Stimulated activated naive B cell treated with anti-CD40 and anti-IgM and Interleukin-4, amounts not matched to agents 10 μg/mL and 1 μg/mL and 100 μg/mL, for 72 hours (primary cell): ENCODE data around the gene EGF.
"Not testable (repeated sequence)": the region's sequence is repeated elsewhere in the genome, so short reads cannot be mapped to it uniquely, and the experiment has no call there.

Experiments used
- ATAC-seq, 2 donors: fragments of 150-1000 bp; cut with Tn5 transposase; replicated peaks; 2 replicates each; pipeline ENCODE4 v1.10.0; 2021; ENCODE audit warnings: moderate library complexity in 1 of 2
- DNase-seq: peaks from one replicate; pipeline ENCODE4 v3.0.0; 2021
- H3K27ac Mint-ChIP-seq: one replicate; pipeline ENCODE4 v1.8.0; 2022; ENCODE audit warnings: mild to moderate bottlenecking, mixed read lengths
- H3K27me3 Mint-ChIP-seq, 2 donors: one replicate each; pipeline ENCODE4 v1.8.0; 2022; ENCODE audit warnings: mixed read lengths in 2 of 2
- H3K36me3 Mint-ChIP-seq, 2 donors: one replicate each; pipeline ENCODE4 v1.8.0; 2022; ENCODE audit warnings: mixed read lengths in 2 of 2, mild to moderate bottlenecking in 1 of 2
- H3K4me1 Mint-ChIP-seq, 2 donors: one replicate each; pipeline ENCODE4 v1.8.0; 2022; ENCODE audit warnings: mixed read lengths in 2 of 2, mild to moderate bottlenecking in 1 of 2
- H3K4me3 Mint-ChIP-seq, 2 donors: one replicate each; pipeline ENCODE4 v1.8.0; 2022; ENCODE audit warnings: mild to moderate bottlenecking in 2 of 2, mixed read lengths in 2 of 2, moderate library complexity in 1 of 2
- H3K9me3 Mint-ChIP-seq, 2 donors: one replicate each; pipeline ENCODE4 v1.8.0; 2022; ENCODE audit warnings: mixed read lengths in 2 of 2, mild to moderate bottlenecking in 1 of 2

EGF gene

GRCh38 chr4:109912706-109913595, at the start of gene EGF:
Gene EGF, plus strand, starts transcription at chr4:109912883. Its CDS starts 453 bp downstream, at chr4:109913336.
- no peak for DNase-seq
- H3K27ac Mint-ChIP-seq: no peak within 1 kb of the TSS
- no peaks in the 10 kb centered on the region for H3K9me3 Mint-ChIP-seq
- no peaks in the 10 kb centered on the region for H3K36me3 Mint-ChIP-seq
- peaks cover 2 to 6% of the 10 kb centered on the region in 2 donors for H3K4me1 Mint-ChIP-seq
- no peak within 1 kb of the TSS for H3K4me3 Mint-ChIP-seq
- H3K27me3 Mint-ChIP-seq: peaks cover 0 to 7% of the 10 kb centered on the region in 2 donors
- ATAC-seq: no peak

GRCh38 chr4:109864134-109864533, 48.5 kb upstream of the EGF start:
- Mint-ChIP-seq H3K27me3 (no peaks in the 10 kb centered on the region), H3K27ac (no peak overlapping the region), H3K9me3 (peaks cover 0 to 13% of the 10 kb centered on the region in 2 donors), H3K4me1 (no peaks in the 10 kb centered on the region), H3K36me3 (peaks cover 6 to 11% of the 10 kb centered on the region in 2 donors), H3K4me3 (no peak overlapping the region)
- ATAC-seq: no peak
- no peak for DNase-seq

GRCh38 chr4:109870061-109870460, 42.6 kb upstream of the EGF start:
- no peak for DNase-seq
- H3K27me3 Mint-ChIP-seq: no peaks in the 10 kb centered on the region
- peak overlapping the region; percentile 7 for H3K27ac Mint-ChIP-seq
- no peak for ATAC-seq
- peaks cover 13 to 28% of the 10 kb centered on the region in 2 donors for H3K36me3 Mint-ChIP-seq
- H3K4me3 Mint-ChIP-seq: no peak overlapping the region
- no peaks in the 10 kb centered on the region for H3K9me3 Mint-ChIP-seq
- no peaks in the 10 kb centered on the region for H3K4me1 Mint-ChIP-seq

- DNase-seq (no peak), ATAC-seq (no peak)
- H3K27ac Mint-ChIP-seq: no peak overlapping the region
- peaks cover 0 to 2% of the 10 kb centered on the region in 2 donors for H3K9me3 Mint-ChIP-seq
- no peaks in the 10 kb centered on the region for H3K4me1 Mint-ChIP-seq
- H3K27me3 Mint-ChIP-seq: peaks cover 4 to 5% of the 10 kb centered on the region in 2 donors
- no peak overlapping the region for H3K4me3 Mint-ChIP-seq
- peaks cover 9 to 26% of the 10 kb centered on the region in 2 donors for H3K36me3 Mint-ChIP-seq
Measured at GRCh38 chr4:109872065-109872464, 40.6 kb upstream of the EGF start.

GRCh38 chr4:109872950-109873656, 39.6 kb upstream of the EGF start:
- DNase-seq (no peak), ATAC-seq (no peak)
- H3K9me3 Mint-ChIP-seq: peaks cover 0 to 2% of the 10 kb centered on the region in 2 donors
- no peaks in the 10 kb centered on the region for H3K4me1 Mint-ChIP-seq
- H3K4me3 Mint-ChIP-seq: no peak overlapping the region
- peaks cover 9 to 26% of the 10 kb centered on the region in 2 donors for H3K36me3 Mint-ChIP-seq
- no peak overlapping the region for H3K27ac Mint-ChIP-seq
- peaks cover 4 to 5% of the 10 kb centered on the region in 2 donors for H3K27me3 Mint-ChIP-seq

- H3K4me3 Mint-ChIP-seq: no peak overlapping the region
- H3K36me3 Mint-ChIP-seq: peaks cover 9 to 26% of the 10 kb centered on the region in 2 donors
- ATAC-seq (no peak), DNase-seq (no peak)
- H3K27me3 Mint-ChIP-seq: peaks cover 4 to 5% of the 10 kb centered on the region in 2 donors
- H3K27ac Mint-ChIP-seq: no peak overlapping the region
- H3K9me3 Mint-ChIP-seq: peaks cover 0 to 2% of the 10 kb centered on the region in 2 donors
- no peaks in the 10 kb centered on the region for H3K4me1 Mint-ChIP-seq
Measured at GRCh38 chr4:109873791-109874514, 38.7 kb upstream of the EGF start.

- H3K4me1 Mint-ChIP-seq: no peaks in the 10 kb centered on the region
- H3K9me3 Mint-ChIP-seq: peaks cover 0 to 2% of the 10 kb centered on the region in 2 donors
- no peak overlapping the region for H3K27ac Mint-ChIP-seq
- H3K27me3 Mint-ChIP-seq: peaks cover 10 to 11% of the 10 kb centered on the region in 2 donors
- H3K36me3 Mint-ChIP-seq: peaks cover 2 to 16% of the 10 kb centered on the region in 2 donors
- ATAC-seq: no peak
- H3K4me3 Mint-ChIP-seq: no peak overlapping the region
- no peak for DNase-seq
Measured at GRCh38 chr4:109875106-109875505, 37.6 kb upstream of the EGF start.

- not testable (repeated sequence) for ATAC-seq, H3K4me3 Mint-ChIP-seq, H3K9me3 Mint-ChIP-seq, H3K27ac Mint-ChIP-seq, DNase-seq, H3K4me1 Mint-ChIP-seq
- peaks cover 2 to 15% of the 10 kb centered on the region in 2 donors for H3K36me3 Mint-ChIP-seq
- peaks cover 10 to 11% of the 10 kb centered on the region in 2 donors for H3K27me3 Mint-ChIP-seq
Measured at GRCh38 chr4:109875553-109875952, 37.1 kb upstream of the EGF start.

- ATAC-seq: no peak
- H3K4me3 Mint-ChIP-seq: no peak overlapping the region
- H3K4me1 Mint-ChIP-seq: no peaks in the 10 kb centered on the region
- H3K27ac Mint-ChIP-seq: no peak overlapping the region
- peaks cover 0 to 2% of the 10 kb centered on the region in 2 donors for H3K9me3 Mint-ChIP-seq
- DNase-seq: no peak
- peaks cover 2 to 15% of the 10 kb centered on the region in 2 donors for H3K36me3 Mint-ChIP-seq
- peaks cover 10 to 11% of the 10 kb centered on the region in 2 donors for H3K27me3 Mint-ChIP-seq
Measured at GRCh38 chr4:109876634-109877265, 35.9 kb upstream of the EGF start.

GRCh38 chr4:109877400-109877799, 35.3 kb upstream of the EGF start:
- Mint-ChIP-seq H3K36me3 (peaks cover 2 to 15% of the 10 kb centered on the region in 2 donors), H3K27ac (no peak overlapping the region), H3K9me3 (peaks cover 0 to 2% of the 10 kb centered on the region in 2 donors), H3K27me3 (peaks cover 10 to 11% of the 10 kb centered on the region in 2 donors), H3K4me3 (no peak overlapping the region), H3K4me1 (no peaks in the 10 kb centered on the region)
- ATAC-seq (peak in 1 of 2 donors; percentile 42), DNase-seq (no peak)

GRCh38 chr4:109878355-109878754, 34.3 kb upstream of the EGF start:
- ATAC-seq (no peak), DNase-seq (no peak)
- Mint-ChIP-seq H3K36me3 (peaks cover 2 to 11% of the 10 kb centered on the region in 2 donors), H3K27me3 (peaks cover 10 to 11% of the 10 kb centered on the region in 2 donors), H3K4me1 (no peaks in the 10 kb centered on the region), H3K9me3 (peaks cover 0 to 2% of the 10 kb centered on the region in 2 donors), H3K27ac (no peak overlapping the region), H3K4me3 (no peak overlapping the region)

GRCh38 chr4:109879081-109879480, 33.6 kb upstream of the EGF start:
- H3K27me3 Mint-ChIP-seq: peaks cover 10 to 11% of the 10 kb centered on the region in 2 donors
- no peak overlapping the region for H3K4me3 Mint-ChIP-seq

GRCh38 chr4:109879636-109880314, 32.9 kb upstream of the EGF start:
- Mint-ChIP-seq H3K36me3 (peaks cover 0 to 5% of the 10 kb centered on the region in 2 donors), H3K4me3 (no peak overlapping the region), H3K9me3 (peaks cover 0 to 2% of the 10 kb centered on the region in 2 donors), H3K4me1 (no peaks in the 10 kb centered on the region), H3K27me3 (peaks cover 10 to 11% of the 10 kb centered on the region in 2 donors), H3K27ac (no peak overlapping the region)
- DNase-seq (no peak), ATAC-seq (no peak)

More at GRCh38 chr4:109879081-109879480, 33.6 kb upstream of the EGF start:
- no peak for ATAC-seq
- Mint-ChIP-seq H3K4me1 (no peaks in the 10 kb centered on the region), H3K9me3 (peaks cover 0 to 2% of the 10 kb centered on the region in 2 donors), H3K36me3 (peaks cover 2 to 11% of the 10 kb centered on the region in 2 donors), H3K27ac (no peak overlapping the region)
- no peak for DNase-seq
